ENCODE results near the gene SRRM3.

GRCh38 chr7:76198202-76198601 lies 3.5 kb upstream of the SRRM3 start:
- TF ChIP-seq, protein P1, sequence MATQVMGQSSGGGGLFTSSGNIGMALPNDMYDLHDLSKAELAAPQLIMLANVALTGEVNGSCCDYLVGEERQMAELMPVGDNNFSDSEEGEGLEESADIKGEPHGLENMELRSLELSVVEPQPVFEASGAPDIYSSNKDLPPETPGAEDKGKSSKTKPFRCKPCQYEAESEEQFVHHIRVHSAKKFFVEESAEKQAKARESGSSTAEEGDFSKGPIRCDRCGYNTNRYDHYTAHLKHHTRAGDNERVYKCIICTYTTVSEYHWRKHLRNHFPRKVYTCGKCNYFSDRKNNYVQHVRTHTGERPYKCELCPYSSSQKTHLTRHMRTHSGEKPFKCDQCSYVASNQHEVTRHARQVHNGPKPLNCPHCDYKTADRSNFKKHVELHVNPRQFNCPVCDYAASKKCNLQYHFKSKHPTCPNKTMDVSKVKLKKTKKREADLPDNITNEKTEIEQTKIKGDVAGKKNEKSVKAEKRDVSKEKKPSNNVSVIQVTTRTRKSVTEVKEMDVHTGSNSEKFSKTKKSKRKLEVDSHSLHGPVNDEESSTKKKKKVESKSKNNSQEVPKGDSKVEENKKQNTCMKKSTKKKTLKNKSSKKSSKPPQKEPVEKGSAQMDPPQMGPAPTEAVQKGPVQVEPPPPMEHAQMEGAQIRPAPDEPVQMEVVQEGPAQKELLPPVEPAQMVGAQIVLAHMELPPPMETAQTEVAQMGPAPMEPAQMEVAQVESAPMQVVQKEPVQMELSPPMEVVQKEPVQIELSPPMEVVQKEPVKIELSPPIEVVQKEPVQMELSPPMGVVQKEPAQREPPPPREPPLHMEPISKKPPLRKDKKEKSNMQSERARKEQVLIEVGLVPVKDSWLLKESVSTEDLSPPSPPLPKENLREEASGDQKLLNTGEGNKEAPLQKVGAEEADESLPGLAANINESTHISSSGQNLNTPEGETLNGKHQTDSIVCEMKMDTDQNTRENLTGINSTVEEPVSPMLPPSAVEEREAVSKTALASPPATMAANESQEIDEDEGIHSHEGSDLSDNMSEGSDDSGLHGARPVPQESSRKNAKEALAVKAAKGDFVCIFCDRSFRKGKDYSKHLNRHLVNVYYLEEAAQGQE (IDR thresholded peaks at IDR 0.05; ENCODE audit: insufficient read depth in 1 of 2, low read depth in 2 of 2, low read length in 2 of 2), result no peak
- TF ChIP-seq TAF1 (IDR thresholded peaks at IDR 0.05; ENCODE audit: borderline replicate concordance, insufficient read depth, low read length), result no peak
- TF ChIP-seq POLR2AphosphoS5 (IDR thresholded peaks at IDR 0.05; ENCODE audit: low read depth, low read length), result no peak
- TF ChIP-seq SIN3A (IDR thresholded peaks at IDR 0.05; ENCODE audit: borderline replicate concordance, insufficient read depth, low read length), result no peak
- no peak for TF ChIP-seq FOXP2 (optimal IDR thresholded peaks at IDR 0.05; ENCODE audit: borderline replicate concordance, extremely low read depth, extremely low read length, insufficient read depth)
